Pons (tissue), 1 donor: ENCODE data around the gene TCF4.

Experiments used
- DNase-seq: peaks from one replicate; pipeline ENCODE4 v3.0.0-alpha.2; 2016; ENCODE audit warnings: low spot score

Gene TCF4

DNA sequence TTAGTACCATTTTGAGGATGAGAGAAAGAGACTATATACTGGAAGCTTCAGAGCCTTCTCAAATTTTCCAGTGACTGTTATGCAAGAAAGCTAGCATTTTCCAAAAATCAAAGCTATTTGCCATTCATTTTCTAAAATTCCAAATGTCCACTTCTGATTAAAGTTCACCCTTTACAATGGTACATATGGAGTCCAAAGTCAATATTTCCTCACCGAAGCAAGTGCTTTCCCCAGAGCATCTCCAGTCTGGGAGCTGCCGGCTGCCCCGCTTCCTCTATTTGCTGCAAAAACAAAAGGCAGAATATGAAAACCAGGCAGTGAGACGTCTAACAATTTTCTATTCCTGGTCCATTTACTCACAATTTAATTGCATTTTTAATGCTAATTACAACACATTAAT is 326.7 kb downstream of the TCF4 start:
- no peak for DNase-seq

DNA sequence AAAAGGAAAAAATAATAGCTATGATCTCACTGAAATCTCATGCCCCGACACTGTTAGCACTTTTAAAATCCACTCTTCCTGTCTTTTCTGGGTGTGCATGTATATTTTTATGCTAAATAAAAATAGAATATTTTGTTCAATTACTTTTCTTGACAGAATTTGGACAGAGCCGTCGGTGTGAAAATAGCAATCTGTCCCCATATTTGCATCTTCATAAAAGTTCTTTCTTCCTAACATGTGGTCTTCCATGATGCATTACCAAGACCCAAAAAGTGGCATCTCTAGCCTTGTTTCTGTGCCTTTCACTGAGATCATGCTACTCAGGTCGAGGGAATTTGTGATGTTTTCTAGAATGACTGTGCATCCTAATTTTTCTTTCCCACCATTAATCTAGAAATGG is 329.9 kb downstream of the TCF4 start:
- no peak for DNase-seq

DNA sequence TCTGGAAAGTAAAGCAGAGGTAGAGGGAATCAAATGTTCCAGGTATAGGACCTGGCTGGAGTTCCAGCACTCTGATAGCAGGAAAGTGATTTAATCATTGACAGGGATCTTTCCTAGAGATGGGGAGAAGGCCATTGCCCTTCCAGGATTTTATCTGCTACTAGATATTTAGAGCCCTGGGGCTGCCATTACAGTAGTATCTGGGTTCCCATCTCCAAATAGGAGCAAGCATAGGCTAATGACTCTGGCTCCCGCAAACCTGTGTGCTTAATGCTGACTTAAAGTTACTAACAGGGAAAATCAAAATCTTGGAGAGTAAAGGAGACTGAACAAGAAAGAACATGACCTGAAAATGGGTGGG is 331.1 kb downstream of the TCF4 start:
- DNase-seq, result no peak

DNA sequence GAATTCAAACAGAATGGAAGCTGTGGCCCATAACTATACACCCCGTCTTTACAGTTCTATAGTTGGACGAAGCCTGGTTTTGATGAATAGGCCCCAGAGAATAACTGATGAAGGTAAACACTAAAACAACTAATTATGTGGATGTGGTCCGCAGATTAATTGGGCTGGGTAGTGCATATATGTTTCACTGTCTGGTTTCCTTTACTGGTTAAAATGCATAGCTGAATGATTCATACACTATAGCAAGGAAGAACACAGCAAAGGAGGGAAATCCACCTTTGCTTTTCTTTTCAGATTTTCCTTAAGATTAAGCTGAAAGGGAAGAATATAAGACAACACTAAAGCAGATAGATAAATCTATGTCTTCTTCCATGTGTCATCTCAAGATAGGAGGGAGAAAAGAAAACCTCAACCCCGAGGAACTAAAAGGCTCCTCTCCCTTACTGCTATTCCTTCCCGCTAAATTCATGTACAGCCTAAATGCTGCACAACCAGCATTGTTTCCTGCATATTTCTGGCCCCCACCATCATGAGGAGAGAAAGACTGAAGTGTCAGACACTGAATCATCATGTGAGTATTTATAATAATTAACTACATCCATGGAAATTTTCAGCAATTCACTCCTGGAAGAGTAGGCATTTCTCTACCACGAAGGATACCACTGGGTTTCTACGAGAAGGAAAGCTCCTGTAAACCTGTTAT is 331.6 kb downstream of the TCF4 start:
- DNase-seq, result no peak

DNA sequence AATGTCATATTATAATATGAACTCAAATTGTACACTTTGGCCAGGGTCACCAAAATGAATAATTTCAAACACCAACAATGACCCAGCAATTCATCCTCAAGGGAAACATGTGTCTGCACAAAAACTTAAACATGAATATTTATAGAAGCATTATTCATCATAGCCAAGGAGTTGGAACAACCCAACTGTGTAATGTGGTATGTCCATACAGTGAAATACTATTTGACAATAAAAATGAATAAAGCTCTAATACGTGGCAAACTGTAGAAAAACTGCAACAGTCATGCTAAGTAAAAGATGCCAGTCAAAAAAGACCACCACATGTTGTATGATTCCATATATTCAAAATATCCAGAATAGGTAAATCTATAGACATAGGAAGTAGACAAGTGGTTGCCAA is 334.2 kb downstream of the TCF4 start:
- no peak for DNase-seq

DNA sequence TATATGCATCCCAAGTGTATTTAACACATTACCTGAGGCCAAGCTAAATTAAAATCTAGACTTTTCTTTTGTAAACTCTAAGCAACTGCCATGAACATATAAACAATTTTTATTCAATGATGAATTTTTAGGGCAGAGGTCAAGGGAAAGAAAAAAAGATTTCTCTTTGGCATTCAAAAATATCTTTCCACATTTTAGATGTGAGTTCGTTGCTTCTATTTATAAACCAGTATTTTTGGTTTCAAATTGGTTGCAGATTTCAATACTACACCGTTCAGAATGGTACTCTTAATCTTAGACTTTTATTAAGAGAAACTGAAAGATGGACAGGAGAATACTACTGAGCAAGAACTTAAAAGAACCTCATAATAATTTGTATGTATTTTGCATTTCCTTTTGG is 335.1 kb downstream of the TCF4 start:
- no peak for DNase-seq

DNA sequence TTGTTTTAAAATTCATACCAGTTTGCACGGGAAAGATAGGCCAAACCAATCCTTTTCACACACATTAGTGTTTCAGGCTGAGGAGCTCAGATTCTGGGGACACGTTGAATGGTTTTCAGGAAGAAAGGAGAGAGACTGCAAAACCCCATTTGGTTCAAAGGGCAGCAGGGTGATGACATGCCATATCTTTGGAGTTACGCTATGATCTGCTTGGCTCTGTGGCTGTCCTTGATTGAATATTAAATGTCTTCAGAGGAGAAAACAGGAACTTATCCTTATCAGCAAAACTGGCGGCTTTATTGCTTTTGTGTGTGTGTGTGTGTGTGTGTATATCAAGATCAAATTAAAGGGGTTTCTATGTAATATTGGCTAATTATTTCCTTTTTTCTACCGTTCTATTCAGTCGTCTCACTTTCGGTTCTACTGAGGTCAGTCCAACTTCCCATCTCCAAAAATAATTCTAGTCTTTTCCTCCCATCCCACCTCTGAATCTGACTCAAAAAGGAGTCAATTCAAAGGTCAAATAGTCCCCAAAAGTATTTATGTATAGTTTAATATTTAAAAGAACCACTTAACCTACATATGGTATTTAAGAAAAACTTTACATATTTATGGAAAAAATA is 335.8 kb downstream of the TCF4 start:
- no peak for DNase-seq

DNA sequence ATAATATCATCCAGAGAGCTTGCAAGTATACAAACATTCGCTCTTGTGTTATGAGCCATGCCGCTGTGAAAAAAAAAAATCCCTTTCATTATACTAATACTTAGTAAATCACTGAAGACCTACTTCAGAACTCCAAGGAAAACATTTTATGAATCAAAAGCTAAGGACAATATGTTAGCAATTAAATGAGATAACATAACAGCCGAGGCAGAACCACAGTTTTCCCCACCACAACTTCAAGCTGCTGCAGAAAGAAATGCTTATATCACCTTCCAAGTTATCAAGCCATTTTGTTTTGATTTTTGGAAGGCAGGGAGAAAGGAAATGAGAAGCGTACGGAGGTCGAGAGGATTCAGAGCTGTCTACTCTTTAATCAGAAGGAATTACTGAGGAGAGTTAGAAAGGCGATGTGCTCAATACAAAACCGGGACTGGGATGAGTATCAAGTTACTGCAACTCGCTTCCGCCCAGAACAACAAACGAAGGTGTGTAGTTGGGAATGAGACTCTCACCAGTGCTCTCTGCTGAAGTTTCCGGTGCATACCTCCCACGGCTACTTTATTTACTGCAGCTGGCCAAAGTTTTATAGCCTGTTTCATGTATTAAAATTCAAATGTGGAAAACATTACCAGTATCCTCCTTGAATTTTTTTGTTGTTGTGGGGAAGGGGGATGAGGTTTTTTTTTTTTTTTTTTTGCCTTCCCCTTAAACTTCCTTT is 336.6 kb downstream of the TCF4 start:
- no peak for DNase-seq

DNA sequence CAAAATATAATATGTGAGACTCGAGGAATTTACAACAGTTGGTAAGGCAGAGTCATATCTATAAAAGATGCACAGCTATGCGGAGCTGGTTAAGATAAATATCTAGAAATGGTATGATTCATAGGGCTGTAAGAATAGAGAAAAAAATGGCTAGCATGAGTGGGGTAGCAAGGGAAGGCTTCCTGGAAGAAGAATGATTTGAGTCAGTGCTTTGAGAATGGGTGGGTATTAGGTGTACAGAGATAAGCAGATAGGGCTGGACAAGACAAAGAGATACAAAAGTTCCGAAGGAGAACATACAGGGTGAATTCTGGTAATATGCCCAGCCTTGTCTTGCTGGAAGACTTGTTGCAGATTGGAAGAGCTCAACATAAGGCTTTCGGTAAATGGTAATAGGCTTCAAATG is 337.2 kb downstream of the TCF4 start:
- DNase-seq, result no peak

DNA sequence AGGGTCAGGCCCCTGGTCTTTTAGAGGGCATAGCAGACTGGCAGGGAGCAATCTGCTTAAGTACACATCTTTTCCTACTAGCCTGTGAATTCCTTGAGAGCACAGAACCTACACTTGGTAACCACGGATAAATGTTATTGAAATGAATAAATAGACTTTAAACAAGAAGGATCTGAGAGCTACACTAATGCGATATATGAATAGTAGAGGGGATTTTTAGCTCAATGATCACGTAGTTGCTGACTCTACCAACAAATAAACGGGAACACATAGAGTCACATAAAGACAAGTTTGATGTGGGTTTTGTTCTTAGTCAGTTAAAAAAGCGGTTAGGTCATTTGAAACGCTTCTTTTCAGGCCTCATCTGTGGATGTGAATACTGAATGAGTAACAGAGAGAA is 338.4 kb downstream of the TCF4 start:
- no peak for DNase-seq

DNA sequence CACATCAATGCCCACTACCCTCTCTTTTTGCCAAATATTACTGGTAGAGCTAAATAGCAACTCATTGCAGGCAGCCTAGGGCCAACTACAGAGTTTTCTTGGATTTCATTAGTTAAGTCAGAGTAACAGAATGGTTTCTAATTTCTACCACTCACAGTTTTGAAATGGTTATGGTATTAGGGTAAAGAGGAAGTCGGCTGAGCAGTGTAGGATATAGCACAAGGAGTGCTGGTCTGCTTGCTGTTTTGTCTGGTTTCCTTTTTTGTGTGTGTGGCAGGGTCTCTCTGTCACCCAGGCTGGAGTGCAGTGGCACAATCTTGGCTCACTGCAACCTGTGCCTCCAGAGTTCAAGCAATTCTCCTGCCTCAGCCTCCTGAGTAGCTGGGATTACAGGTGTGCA is 339.5 kb downstream of the TCF4 start:
- no peak for DNase-seq

DNA sequence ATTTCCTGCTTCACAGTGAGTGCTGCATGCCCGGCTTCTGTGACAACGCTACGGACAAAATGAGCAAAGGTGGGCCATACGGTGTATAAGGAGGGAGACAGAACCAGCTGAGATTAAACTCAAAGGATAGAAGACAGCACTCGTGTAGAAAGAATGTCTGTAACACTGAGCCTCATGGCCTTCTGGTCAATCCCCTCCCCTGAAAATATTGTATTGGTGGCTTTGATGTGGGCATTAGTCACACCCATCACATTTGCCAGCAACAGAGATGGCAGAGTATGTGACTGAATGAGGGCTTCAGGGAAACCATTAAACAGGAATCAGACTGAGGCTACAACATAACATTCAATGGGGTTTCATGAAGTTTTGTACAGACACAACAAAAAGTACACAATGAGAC is 341.0 kb downstream of the TCF4 start:
- DNase-seq, result no peak

DNA sequence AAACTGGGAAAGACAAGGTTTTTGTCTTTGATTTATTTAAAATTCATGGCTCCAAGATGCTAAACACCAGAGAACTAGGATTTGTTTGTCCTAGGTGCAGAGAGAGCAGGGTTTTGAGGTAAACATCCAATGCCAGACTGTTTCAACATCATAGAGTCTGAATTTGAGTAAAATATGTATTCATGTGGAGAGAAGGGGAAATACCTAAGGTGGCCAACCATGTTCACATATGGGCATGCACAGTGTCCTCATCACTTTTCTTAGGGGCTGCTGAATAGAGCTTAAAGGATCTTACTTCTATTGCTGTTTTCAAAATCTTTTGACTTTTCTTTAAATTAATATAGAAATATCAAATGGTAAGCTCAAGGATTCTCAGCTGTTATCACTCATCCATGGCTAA is 341.7 kb downstream of the TCF4 start:
- no peak for DNase-seq

DNA sequence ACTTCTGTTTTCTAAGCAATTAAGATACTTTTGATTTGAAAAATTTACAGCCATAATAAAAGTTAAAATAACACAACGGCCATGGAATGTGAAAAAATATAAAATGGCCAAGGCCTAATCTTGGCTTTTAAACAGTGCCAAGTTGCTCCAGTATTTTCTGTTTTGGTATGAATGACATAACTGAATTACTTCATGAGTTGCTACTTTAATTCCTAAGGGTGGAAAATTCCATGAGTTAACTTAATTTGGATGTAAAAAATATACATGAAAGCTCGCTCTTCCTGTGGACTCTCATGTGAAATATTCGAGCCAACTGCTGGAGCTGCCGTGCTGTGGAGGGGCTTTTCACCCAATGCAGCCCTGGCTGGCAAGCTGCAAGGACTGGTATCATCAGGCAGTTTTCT is 342.8 kb downstream of the TCF4 start:
- DNase-seq, result no peak

DNA sequence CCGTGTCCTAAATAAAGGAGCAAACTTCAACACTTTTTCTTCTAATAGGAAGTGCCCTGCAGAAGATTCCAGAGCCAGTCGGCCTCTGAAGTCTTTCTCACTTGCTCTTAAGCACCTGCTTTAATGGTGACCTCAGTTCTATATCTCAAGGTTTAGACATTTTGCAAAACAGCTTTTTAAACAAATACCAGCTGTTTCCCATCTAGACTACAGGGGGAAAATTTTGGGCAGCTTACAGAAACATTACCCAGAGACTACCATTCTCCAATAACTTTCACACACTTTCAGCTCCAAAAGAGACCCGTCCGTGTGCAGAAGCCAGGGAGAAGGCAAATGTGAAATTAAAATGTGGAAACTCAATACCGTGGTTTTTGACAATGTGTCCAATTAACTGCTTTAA is 343.4 kb downstream of the TCF4 start:
- no peak for DNase-seq

DNA sequence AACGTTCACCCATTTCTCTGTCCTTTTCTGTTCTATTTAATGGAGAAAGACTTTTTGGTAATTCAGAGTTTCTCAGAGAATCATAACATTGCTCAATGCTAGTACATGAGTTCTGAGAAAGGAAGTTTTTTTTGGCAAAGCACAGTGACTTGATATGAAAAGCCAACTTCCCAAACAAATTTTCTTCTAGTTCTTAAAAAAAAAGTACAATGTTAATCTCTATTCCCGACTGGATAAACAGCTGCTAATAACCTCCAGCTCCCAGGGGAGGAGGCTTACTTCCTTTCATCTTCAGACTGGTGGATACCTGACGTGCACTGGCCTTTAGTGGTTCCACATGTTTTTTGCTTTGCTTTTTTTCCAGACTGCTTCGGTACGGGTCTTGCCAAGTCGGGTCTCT is 344.1 kb downstream of the TCF4 start:
- DNase-seq, result no peak

DNA sequence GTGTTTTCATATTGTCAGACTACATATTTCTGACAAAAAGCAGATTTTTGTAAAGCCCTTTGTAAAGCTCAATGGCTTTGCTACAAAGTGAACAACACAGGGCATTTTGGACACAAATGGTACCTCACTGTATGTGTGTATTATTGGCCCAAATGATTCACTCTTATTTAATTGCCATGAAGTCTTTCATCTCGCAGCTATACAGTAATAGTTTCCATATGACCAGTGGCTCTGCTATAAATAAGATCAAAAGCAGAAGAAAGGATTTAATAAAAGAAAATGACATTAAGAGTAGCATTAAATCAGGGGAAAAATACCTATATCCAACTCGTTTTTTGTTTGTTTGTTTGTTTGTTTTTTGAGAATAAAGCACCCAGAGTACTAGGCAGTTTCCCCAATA is 344.7 kb downstream of the TCF4 start:
- DNase-seq, result no peak

DNA sequence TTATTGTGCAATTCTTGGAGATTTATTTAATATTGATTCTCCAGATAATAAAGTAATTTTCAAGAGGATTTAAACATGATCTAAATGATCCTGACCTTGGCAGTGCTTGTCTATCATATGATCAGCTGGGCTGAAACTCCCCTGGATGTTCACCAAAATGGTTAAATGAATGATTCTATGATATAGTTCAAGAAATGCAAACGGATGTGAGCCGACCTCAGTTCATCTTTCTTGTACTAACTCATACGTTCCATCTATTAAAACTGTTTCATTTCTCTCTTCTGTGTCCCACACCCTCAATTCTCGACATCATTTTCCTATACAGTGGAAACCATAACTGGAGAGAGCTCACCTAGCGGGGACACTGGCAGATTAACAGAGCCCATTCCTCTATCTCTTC is 347.0 kb downstream of the TCF4 start:
- no peak for DNase-seq

DNA sequence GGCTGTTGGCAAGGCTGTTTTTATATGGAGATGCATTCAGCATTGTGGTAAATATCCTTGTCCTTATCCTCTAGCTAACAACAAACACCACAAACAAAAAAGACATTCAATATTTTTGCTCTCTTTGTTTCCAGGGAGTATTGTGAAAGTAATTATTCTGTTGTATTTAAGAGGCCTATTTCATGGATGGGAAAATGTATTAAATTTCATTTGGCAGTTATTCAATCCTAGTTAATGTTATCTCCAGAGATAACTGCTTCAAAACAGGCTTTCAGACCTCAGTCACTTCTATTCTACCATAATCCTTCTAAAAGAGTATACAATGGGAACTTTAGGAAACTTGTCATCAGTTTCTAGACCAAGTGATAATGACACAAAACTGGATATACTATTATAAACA is 348.3 kb downstream of the TCF4 start:
- DNase-seq, result peak; percentile 48

DNA sequence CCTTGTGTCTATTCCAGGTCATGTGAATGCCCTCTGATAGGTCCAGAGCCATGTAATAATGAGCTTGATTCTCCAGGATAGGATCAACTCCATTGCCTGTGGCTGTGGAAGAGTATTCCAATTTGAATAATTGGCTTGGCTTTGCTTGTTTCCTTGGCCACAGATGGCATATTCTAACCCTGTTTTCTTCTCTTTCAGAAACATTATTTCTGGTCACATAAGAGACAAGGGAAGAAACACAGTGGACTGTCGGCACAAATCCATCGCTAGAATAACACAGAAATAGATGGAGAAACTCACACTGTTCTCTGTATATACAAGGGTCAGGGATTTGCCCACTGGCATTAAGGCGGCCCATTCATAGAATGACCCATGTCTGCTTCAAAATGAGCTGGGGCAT is 350.3 kb downstream of the TCF4 start:
- peak; percentile 56 for DNase-seq

DNA sequence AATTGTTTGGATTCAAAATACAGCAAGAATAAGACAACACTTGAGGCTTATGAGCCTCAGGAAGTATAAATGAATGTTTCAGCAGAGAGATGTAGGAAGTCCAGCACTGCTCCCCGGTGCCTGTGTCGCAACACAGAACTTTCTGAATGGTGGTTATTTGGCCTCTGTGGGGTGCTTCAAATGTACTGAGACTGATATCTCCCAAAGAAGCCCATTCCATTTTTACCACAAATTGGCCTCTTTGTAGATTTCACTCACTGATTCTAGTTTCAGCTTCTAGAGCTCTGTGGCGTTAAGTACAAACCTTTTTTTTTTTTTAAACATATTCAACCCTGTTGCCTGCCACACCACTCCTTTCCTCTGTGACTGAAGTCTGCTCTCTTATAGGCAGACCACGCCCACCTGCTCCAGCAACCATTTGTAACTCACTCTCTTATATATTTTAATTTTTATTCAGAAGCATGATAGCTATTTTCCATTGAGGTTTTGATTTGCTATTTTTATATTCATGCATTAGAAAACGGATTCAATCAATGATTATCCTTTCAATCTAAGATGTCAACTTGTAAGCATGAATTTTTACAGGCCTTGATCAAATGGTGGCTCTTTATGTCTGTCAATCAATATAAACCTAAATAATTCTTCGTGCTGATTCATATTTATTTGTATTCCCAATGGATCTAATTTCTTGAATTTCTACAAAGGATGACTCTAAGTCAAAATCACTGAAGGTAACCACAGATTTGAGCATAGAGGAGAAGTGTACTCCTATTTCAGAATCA is 351.7 kb downstream of the TCF4 start:
- DNase-seq, result no peak

DNA sequence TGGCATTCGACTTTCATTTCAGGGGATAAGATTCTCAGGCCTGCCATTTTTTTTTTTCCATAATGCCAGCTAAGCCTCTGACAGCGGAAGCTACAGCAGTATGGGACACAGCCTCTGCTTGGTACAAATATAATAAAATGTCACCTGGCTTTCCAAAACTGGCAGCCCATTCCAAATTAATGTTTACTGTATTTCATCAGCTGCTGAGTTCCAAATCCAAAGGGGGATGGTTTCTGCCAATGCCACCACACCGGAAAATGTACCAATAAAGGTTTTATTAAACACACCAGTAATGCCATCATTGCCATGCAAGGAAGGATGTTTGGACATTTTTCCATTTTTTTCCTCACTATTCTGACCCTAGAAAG is 352.9 kb downstream of the TCF4 start:
- no peak for DNase-seq
